Activated CD4-positive, alpha-beta memory T cell treated with anti-CD3 and anti-CD28 coated beads for 36 hours (primary cell): ENCODE measurements around the gene UQCC2. TPM values are rescaled to one million over a fixed set of nuclear protein-coding genes. Genes with fewer than 3 reads are reported as not detected.

Source experiments
- CTCF ChIA-PET: fragments of 350-600 bp; sonication (Branson Sonifier 250); formaldehyde crosslinking; loops from one replicate; lab custom pipeline; 2021; ENCODE audit warnings: antibody characterized with exemption, inconsistent platforms; lab: Charles Lee
- POLR2A ChIA-PET: fragments of 350-600 bp; sonication (Branson Sonifier 250); formaldehyde crosslinking; loops from one replicate; lab custom pipeline; 2021; ENCODE audit warnings: antibody characterized with exemption; lab: Charles Lee
- DNase-seq: peaks from one replicate; pipeline ENCODE4 v3.0.0-alpha.2; 2020
- H3K27ac Mint-ChIP-seq: one replicate; pipeline ENCODE4 v1.8.0; 2021; ENCODE audit warnings: mixed read lengths
- H3K27me3 Mint-ChIP-seq: one replicate; pipeline ENCODE4 v1.8.0; 2021; ENCODE audit warnings: mixed read lengths
- H3K36me3 Mint-ChIP-seq: one replicate; pipeline ENCODE4 v1.8.0; 2021; ENCODE audit warnings: mixed read lengths
- H3K4me1 Mint-ChIP-seq: one replicate; pipeline ENCODE4 v1.8.0; 2021; ENCODE audit warnings: low read depth, mixed read lengths
- H3K4me3 Mint-ChIP-seq: one replicate; pipeline ENCODE4 v1.8.0; 2021; ENCODE audit warnings: mild to moderate bottlenecking, mixed read lengths
- H3K9me3 Mint-ChIP-seq: one replicate; pipeline ENCODE4 v1.8.0; 2021; ENCODE audit warnings: mixed read lengths
- intact Hi-C: fragments of 100-400 bp; cut with micrococcal nuclease; formaldehyde crosslinking; loops from one replicate; pipeline ENCODE4 v1.15.1; 2023
- total RNA-seq, 2 experiments: library from RNA; stranded (reverse); gene quantifications; one replicate each; pipeline ENCODE4 v1.2.3, GENCODE V29; 2021

UQCC2 gene
- total RNA-seq, 2 experiments from 2014 or later, result 157 to 160 TPM

GRCh38 chr6:33750244-33750991 lies 38.9 kb upstream of the UQCC2 start:
- no peak overlapping the region for H3K4me3 Mint-ChIP-seq
- intact Hi-C loops, result no loop called here
- H3K27me3 Mint-ChIP-seq, result no peaks in the 10 kb centered on the region
- no peaks in the 10 kb centered on the region for H3K4me1 Mint-ChIP-seq
- DNase-seq, result no peak
- no peaks in the 10 kb centered on the region for H3K9me3 Mint-ChIP-seq
- no peak overlapping the region for H3K27ac Mint-ChIP-seq
- CTCF ChIA-PET, result interaction anchor here (0.7 to 1.0 kb wide), 2 partner anchors 21 to 50 kb away, joined by 3 to 4 read pairs; no protein-coding TSS in a partner anchor
- POLR2A ChIA-PET, result no interaction called here
- H3K36me3 Mint-ChIP-seq, result no peaks in the 10 kb centered on the region

- H3K4me1 Mint-ChIP-seq, result no peaks in the 10 kb centered on the region
- no peak overlapping the region for H3K27ac Mint-ChIP-seq
- ChIA-PET CTCF (interaction anchor here (0.7 kb wide), 1 partner anchor 22 kb away, joined by 4 read pairs; no protein-coding TSS in a partner anchor), POLR2A (no interaction called here)
- H3K9me3 Mint-ChIP-seq, result no peaks in the 10 kb centered on the region
- intact Hi-C loops, result no loop called here
- H3K36me3 Mint-ChIP-seq, result no peaks in the 10 kb centered on the region
- no peak overlapping the region for H3K4me3 Mint-ChIP-seq
- H3K27me3 Mint-ChIP-seq, result no peaks in the 10 kb centered on the region
- no peak for DNase-seq
Observed at GRCh38 chr6:33749401-33749800, 37.9 kb upstream of the UQCC2 start.

DNA sequence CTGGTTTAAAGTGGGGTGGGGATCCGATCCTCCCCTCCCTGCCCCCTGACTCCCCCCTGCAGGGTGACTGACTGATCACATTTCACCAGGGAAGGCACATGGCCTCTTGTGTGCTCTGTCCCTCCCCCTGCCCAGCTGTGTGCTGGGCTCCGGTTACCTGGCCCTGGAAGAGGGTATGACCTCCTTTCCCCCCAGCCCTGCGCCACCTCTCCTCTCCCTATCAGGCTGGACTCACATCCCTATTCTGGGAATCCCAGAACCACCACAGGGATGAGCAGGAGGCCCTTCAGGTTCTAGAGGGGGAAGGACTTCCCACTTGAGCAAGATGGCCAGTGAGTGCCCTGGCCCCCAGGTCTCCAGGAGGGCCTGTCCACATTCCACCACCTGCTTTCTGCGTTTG lies 37.3 kb upstream of the UQCC2 start:
- ChIA-PET POLR2A (no interaction called here), CTCF (no interaction called here)
- no peak overlapping the region for H3K4me3 Mint-ChIP-seq
- no peaks in the 10 kb centered on the region for H3K36me3 Mint-ChIP-seq
- peaks cover 2% of the 10 kb centered on the region for H3K4me1 Mint-ChIP-seq
- peaks cover 4% of the 10 kb centered on the region for H3K27me3 Mint-ChIP-seq
- no peak overlapping the region for H3K27ac Mint-ChIP-seq
- H3K9me3 Mint-ChIP-seq, result no peaks in the 10 kb centered on the region
- intact Hi-C loops, result no loop called here
- DNase-seq, result no peak

DNA sequence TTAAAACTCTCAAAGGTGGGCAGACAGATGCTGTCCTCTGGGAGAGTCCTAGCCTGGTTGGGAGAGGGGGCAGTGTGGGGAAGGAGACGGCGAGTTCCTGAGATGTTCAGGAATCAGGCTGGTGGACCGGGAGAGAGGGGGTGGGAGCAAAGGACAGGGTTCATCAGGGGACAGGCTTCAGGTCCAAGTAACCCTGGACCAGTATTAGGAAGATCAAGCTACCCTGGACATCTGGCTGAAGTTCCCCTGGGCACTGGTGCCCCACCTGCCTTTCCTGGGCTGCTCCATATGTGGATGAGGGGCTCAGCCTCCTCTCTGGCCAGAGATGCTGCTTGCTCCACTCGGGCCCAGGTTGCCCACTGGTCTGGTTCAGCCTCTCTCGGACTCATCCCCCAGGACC lies 36.3 kb upstream of the UQCC2 start:
- Mint-ChIP-seq H3K4me1 (peaks cover 2% of the 10 kb centered on the region), H3K9me3 (no peaks in the 10 kb centered on the region), H3K27me3 (peaks cover 4% of the 10 kb centered on the region), H3K36me3 (no peaks in the 10 kb centered on the region), H3K27ac (no peak overlapping the region), H3K4me3 (no peak overlapping the region)
- no peak for DNase-seq
- CTCF ChIA-PET, result interaction anchor here (1.3 kb wide), 1 partner anchor 36 kb away, joined by 4 read pairs; the partner anchor contains the start of gene UQCC2
- intact Hi-C loops, result no loop called here
- POLR2A ChIA-PET, result no interaction called here

GRCh38 chr6:33746651-33747100 lies 35.2 kb upstream of the UQCC2 start, which contains the start of gene IP6K3:
IP6K3 (minus strand) TSS chr6:33746905; CDS start chr6:33735476, 11,429 bp downstream.
- intact Hi-C loops, result no loop called here
- POLR2A ChIA-PET, result no interaction called here
- H3K27ac Mint-ChIP-seq, result no peak within 1 kb of the TSS

DNA sequence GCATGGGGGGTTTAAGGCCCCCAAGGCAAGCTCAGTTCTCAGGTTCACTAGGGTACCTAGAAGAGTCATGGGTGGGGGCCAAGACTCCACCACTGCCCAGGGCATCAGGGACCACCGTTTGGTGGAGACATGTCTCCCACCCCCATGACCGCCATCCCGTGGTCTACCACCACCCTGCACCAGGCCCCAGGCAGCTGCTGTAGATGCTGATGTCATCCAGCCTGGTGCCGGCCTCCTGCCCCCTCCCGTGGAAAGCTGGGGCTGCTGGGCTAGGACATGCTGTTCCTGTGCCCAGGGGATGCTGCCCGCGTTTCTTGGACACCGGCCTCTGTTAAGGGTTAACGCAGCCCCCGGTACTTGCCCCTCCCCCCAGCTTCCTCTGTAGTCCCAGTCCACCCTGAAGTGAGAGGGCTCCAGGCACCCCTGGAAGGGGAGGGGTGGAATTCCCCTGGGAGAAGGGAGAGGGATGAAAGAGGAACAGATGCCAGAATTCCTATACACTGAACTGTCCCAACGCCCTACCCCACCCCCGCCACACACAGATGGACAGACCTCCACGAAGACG lies 34.6 kb upstream of the UQCC2 start:
- intact Hi-C loops, result no loop called here
- CTCF ChIA-PET, result interaction anchor here (0.7 to 4.8 kb wide), 6 partner anchors 13 to 410 kb away, joined by 3 to 39 read pairs (median 5); no protein-coding TSS in a partner anchor
- no peak overlapping the region for H3K27ac Mint-ChIP-seq

More at GRCh38 chr6:33746651-33747100, 35.2 kb upstream of the UQCC2 start, which contains the start of gene IP6K3:
- Mint-ChIP-seq H3K27me3 (peaks cover 7% of the 10 kb centered on the region), H3K9me3 (no peaks in the 10 kb centered on the region), H3K36me3 (no peaks in the 10 kb centered on the region), H3K4me3 (no peak within 1 kb of the TSS), H3K4me1 (peaks cover 2% of the 10 kb centered on the region)
- CTCF ChIA-PET, result interaction anchor here (1.3 to 4.8 kb wide), 3 partner anchors 35 to 409 kb away, joined by 4 to 39 read pairs (median 9); partner anchors contain the start of gene UQCC2
- no peak for DNase-seq

DNA sequence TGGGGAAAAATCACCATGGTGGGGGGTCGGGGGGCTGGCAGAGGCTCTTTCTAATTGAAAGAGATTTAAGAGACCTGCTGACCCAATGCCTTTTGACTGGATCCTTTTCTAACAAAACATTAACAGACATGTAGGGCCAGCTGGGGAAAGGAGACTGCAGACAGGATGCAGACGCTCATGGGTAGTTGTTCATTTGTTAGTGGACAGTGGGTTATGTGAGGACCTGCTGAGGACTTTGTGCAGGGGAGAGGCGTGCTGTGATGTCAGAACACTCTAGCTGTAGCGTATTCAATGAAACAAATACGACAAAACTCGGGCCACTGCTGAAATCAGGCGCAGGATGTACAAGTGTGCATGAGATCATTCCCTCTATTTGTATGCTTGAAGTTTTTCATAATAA lies 34.0 kb upstream of the UQCC2 start:
- DNase-seq, result no peak
- Mint-ChIP-seq H3K9me3 (no peaks in the 10 kb centered on the region), H3K27me3 (peaks cover 7% of the 10 kb centered on the region), H3K4me3 (no peak overlapping the region), H3K27ac (no peak overlapping the region), H3K36me3 (no peaks in the 10 kb centered on the region), H3K4me1 (peaks cover 2% of the 10 kb centered on the region)
- ChIA-PET POLR2A (no interaction called here), CTCF (interaction anchor here (0.7 to 4.8 kb wide), 6 partner anchors 14 to 410 kb away, joined by 3 to 39 read pairs (median 5); no protein-coding TSS in a partner anchor)
- intact Hi-C loops, result no loop called here

More for the DNA sequence above, 34.6 kb upstream of the UQCC2 start:
- Mint-ChIP-seq H3K36me3 (no peaks in the 10 kb centered on the region), H3K4me3 (no peak overlapping the region), H3K4me1 (peaks cover 2% of the 10 kb centered on the region), H3K27me3 (peaks cover 7% of the 10 kb centered on the region), H3K9me3 (no peaks in the 10 kb centered on the region)
- DNase-seq, result no peak
- POLR2A ChIA-PET, result no interaction called here

DNA sequence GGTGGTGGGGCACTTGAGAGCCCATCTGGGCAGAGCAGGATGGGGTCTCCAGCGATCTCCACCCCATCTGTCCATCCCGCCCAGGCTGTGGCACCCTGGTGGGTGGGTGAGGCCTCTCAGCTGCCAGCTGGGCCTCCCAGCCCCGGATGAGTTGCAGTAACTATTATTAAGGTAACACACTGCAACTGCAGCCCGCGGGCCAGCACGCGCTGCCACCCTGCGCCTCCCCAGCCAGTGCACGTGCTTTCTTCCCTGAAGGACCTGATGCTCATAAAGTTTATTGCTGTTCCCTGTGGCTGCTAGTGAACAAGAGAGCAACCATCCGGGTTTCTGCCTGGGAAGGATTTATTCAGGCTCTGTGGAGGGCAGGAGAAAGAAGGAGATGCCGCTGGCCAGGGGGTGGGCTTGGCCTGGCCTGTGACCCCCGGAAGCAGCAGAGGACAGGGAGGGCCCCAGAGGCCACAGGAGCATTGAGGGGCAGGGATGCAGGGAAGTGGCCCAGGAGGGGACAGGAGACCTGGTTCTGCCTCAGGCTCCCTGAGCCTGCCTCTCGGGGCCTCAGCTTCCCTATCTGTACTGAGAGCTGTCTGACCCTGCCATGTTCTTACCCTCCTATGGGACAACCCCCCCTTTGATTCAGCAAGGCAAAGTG lies 33.5 kb upstream of the UQCC2 start:
- Mint-ChIP-seq H3K27ac (no peak overlapping the region), H3K36me3 (no peaks in the 10 kb centered on the region), H3K4me1 (peaks cover 2% of the 10 kb centered on the region), H3K4me3 (no peak overlapping the region), H3K9me3 (no peaks in the 10 kb centered on the region), H3K27me3 (peaks cover 7% of the 10 kb centered on the region)
- DNase-seq, result no peak
- ChIA-PET POLR2A (no interaction called here), CTCF (interaction anchor here (0.7 to 4.8 kb wide), 20 partner anchors 9 to 411 kb away, joined by 3 to 39 read pairs (median 6); partner anchors contain the start of gene UQCC2)
- intact Hi-C loops, result loop anchor here (1.0 kb wide), 2 partner anchors 160 to 282 kb away; no protein-coding TSS in a partner anchor

DNA sequence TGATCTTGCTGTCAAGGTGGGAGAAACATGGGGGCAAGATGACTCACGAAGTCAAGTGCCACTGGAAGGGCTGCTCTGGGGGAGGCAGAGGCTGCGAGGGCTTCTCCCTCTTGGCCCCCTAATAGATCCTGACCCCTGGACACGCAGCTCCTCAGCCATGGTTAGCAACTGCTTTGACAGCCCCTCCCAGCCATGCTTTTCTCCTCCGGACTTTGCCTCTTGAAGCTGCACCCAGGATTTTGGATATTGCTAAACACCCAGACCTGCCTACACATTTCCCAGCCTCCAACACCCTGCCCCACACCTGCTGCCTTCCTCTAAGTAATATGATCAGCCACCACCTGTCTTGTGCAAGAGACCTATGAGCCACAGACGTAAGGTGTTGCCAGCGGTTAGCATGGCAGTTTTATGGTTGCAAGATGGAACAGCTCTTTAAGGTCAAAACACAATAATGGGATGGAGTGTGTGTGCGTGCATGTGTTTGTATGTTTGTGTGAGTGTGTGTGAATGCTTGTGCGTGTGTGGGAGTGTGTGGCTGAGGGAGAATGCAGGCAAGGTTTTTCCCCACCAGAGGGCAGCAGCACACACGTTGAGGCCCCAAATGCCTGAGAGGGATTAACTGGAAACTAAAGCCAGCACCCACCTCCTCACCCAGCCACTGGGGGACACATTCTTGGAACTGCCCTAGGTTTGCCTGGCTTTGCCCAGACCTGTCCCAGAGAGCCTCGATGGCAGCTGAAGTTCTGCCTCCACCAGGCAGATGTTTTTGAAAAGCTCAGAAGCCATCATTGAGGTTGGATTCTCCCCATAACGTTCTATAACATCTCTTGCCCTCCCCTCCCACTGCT lies 32.7 kb upstream of the UQCC2 start:
- Mint-ChIP-seq H3K27me3 (peaks cover 7% of the 10 kb centered on the region), H3K36me3 (no peaks in the 10 kb centered on the region), H3K9me3 (no peaks in the 10 kb centered on the region), H3K27ac (no peak overlapping the region), H3K4me1 (peaks cover 2% of the 10 kb centered on the region), H3K4me3 (no peak overlapping the region)
- peak; percentile 82 for DNase-seq
- intact Hi-C loops, result loop anchor here (1.0 kb wide), 2 partner anchors 159 to 283 kb away; no protein-coding TSS in a partner anchor
- POLR2A ChIA-PET, result no interaction called here
- CTCF ChIA-PET, result interaction anchor here (0.5 to 4.8 kb wide), 27 partner anchors 8 to 1068 kb away, joined by 3 to 39 read pairs (median 4); partner anchors contain the start of genes BAK1 and UQCC2

GRCh38 chr6:33742837-33743236 lies 31.3 kb upstream of the UQCC2 start:
- intact Hi-C loops, result no loop called here
- DNase-seq, result no peak
- no peaks in the 10 kb centered on the region for H3K9me3 Mint-ChIP-seq
- no peaks in the 10 kb centered on the region for H3K36me3 Mint-ChIP-seq
- ChIA-PET CTCF (interaction anchor here (0.7 to 4.8 kb wide), 10 partner anchors 11 to 285 kb away, joined by 3 to 39 read pairs (median 5); partner anchors contain the start of genes BAK1 and UQCC2), POLR2A (no interaction called here)
- no peak overlapping the region for H3K4me3 Mint-ChIP-seq
- peaks cover 2% of the 10 kb centered on the region for H3K4me1 Mint-ChIP-seq
- H3K27ac Mint-ChIP-seq, result no peak overlapping the region
- peaks cover 7% of the 10 kb centered on the region for H3K27me3 Mint-ChIP-seq

DNA sequence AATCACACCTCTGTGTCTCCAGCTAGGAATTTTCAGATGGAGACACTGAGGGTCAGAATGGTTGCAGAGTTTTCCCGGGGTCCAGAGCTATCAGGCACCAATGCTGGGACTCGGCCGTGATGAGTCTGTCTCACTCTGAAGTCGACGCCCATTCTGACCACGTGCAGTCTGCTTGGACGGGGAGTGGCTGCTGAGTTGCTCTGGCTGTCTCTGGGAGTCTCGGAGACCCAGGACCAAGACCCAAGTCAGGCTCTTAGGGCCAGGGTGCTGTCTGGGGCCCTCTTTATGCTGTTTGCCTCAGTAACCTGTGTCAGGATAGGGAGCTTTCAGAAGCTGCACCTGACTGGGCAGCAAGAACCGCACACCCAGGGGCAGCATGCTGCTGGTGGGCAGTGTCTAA lies 30.6 kb upstream of the UQCC2 start:
- no peak for DNase-seq
- peaks cover 7% of the 10 kb centered on the region for H3K27me3 Mint-ChIP-seq
- H3K36me3 Mint-ChIP-seq, result no peaks in the 10 kb centered on the region
- no peak overlapping the region for H3K27ac Mint-ChIP-seq
- ChIA-PET CTCF (interaction anchor here (1.7 to 4.8 kb wide), 3 partner anchors 29 to 285 kb away, joined by 5 to 39 read pairs (median 19); partner anchors contain the start of gene UQCC2), POLR2A (no interaction called here)
- H3K4me1 Mint-ChIP-seq, result peaks cover 2% of the 10 kb centered on the region
- intact Hi-C loops, result no loop called here
- H3K9me3 Mint-ChIP-seq, result no peaks in the 10 kb centered on the region
- H3K4me3 Mint-ChIP-seq, result no peak overlapping the region
